ENCODE measurements around the gene AHI1. TPM values are rescaled to one million over a fixed set of nuclear protein-coding genes. Genes with fewer than 3 reads are reported as not detected.

AHI1 gene
- total and polyA plus RNA-seq, 4 donors, result 5.2 to 51.7 (median 23.8) TPM

DNA sequence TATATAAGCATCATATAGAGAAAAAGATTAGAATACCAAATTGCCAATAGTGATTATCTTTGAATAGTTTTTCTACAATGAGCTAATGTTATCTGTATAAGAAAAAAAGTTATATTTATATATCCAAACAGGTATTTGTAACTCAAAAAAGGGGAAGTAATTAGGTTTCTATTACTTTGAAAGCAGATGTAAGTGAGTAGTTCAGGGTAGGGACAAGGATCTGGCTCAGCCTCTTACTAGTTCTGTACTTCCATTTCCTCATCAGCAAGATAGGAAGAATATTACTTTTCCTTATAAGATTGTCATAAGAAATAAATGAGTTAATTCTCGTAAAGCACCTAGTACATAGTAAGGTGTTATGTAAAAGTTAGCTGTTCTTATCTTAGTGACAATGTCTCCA, 32.2 kb downstream of the AHI1 start:
- Histone ChIP-seq H3K27ac (ENCODE audit: low read depth in 1 of 2, low read length in 1 of 2) (no peak overlapping the region), H3K4me1 (ENCODE audit: control insufficient read depth in 5 of 5, insufficient read depth in 5 of 5, low read length in 5 of 5) (no peaks in the 10 kb centered on the region), H3K27me3 (ENCODE audit: control insufficient read depth in 3 of 3, insufficient read depth in 3 of 3, low read length in 2 of 3) (no peaks in the 10 kb centered on the region), H3K9ac (ENCODE audit: insufficient read depth in 1 of 2, low read length in 2 of 2) (no peak overlapping the region), H3K9me3 (ENCODE audit: control insufficient read depth in 4 of 4, insufficient read depth in 3 of 4, low read length in 3 of 4) (no peaks in the 10 kb centered on the region), H3K4me3 (no peak overlapping the region), H3K36me3 (ENCODE audit: control insufficient read depth in 4 of 4, insufficient read depth in 4 of 4, low read length in 4 of 4) (peaks cover 0 to 13% (median 6%) of the 10 kb centered on the region in 4 donors)
- WGBS, 2 donors, result 94 to 98% methylated on average over 1 of the region's 1 CpG
- ATAC-seq (ENCODE audit: insufficient read depth, low FRiP score), result no peak
- TF ChIP-seq, protein P1, sequence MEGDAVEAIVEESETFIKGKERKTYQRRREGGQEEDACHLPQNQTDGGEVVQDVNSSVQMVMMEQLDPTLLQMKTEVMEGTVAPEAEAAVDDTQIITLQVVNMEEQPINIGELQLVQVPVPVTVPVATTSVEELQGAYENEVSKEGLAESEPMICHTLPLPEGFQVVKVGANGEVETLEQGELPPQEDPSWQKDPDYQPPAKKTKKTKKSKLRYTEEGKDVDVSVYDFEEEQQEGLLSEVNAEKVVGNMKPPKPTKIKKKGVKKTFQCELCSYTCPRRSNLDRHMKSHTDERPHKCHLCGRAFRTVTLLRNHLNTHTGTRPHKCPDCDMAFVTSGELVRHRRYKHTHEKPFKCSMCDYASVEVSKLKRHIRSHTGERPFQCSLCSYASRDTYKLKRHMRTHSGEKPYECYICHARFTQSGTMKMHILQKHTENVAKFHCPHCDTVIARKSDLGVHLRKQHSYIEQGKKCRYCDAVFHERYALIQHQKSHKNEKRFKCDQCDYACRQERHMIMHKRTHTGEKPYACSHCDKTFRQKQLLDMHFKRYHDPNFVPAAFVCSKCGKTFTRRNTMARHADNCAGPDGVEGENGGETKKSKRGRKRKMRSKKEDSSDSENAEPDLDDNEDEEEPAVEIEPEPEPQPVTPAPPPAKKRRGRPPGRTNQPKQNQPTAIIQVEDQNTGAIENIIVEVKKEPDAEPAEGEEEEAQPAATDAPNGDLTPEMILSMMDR (IDR thresholded peaks at IDR 0.05; ENCODE audit: control extremely low read depth, extremely low read depth), result no peak
- DNase-seq, result no peak

DNA sequence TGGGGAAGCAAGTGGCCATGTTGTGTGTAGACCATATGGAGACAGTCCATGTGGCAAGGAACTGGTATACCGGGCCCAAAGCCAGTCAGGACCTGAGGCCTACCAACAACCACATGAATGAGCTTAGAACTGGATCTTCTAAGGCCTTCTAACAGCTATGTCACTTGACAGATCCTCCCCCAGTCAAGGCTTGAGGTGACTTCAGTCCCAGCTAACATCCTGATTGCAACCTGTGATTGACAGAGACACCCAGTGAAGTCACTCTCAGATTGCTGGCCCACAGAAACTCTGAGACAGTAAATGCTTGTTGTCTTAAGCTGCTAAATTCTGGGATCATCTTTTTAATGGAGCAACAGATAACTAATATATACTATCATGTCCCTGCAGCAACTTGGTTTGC, 32.9 kb downstream of the AHI1 start:
- ATAC-seq (ENCODE audit: insufficient read depth, low FRiP score), result no peak
- DNase-seq, result no peak
- no peak overlapping the region for H3K27ac ChIP-seq (ENCODE audit: low read depth in 1 of 2, low read length in 1 of 2)
- TF ChIP-seq, protein P1 (IDR thresholded peaks at IDR 0.05; ENCODE audit: control extremely low read depth, extremely low read depth), result no peak
- H3K9ac ChIP-seq (ENCODE audit: insufficient read depth in 1 of 2, low read length in 2 of 2), result no peak overlapping the region
- H3K36me3 ChIP-seq (ENCODE audit: control insufficient read depth in 4 of 4, insufficient read depth in 4 of 4, low read length in 4 of 4), result peaks cover 0 to 13% (median 7%) of the 10 kb centered on the region in 4 donors
- H3K4me3 ChIP-seq, result no peak overlapping the region
- no peaks in the 10 kb centered on the region for H3K4me1 ChIP-seq (ENCODE audit: control insufficient read depth in 5 of 5, insufficient read depth in 5 of 5, low read length in 5 of 5)
- no peaks in the 10 kb centered on the region for H3K9me3 ChIP-seq (ENCODE audit: control insufficient read depth in 4 of 4, insufficient read depth in 3 of 4, low read length in 3 of 4)
- no peaks in the 10 kb centered on the region for H3K27me3 ChIP-seq (ENCODE audit: control insufficient read depth in 3 of 3, insufficient read depth in 3 of 3, low read length in 2 of 3)
- WGBS, 2 donors, result 96 to 98% methylated on average over 1 of the region's 1 CpG

DNA sequence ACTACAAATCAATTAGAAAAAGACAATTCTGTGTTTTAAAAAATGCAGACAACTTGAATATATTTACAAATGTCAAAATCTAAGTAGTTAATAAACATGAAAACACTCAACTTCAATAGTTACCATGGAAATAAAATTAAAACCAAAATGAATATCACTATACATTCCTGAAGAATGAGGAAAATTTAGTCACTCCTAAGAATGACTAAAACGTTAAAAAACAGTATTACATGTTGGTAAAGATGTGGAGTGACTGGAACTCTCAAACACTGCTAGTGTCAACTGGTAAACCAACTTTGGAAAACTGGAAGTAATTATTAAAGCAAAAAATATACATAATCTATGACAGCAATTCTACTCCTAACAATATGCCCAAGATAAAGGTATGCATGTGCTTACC, 36.3 kb downstream of the AHI1 start:
- peaks cover 0 to 13% (median 7%) of the 10 kb centered on the region in 4 donors for H3K36me3 ChIP-seq (ENCODE audit: control insufficient read depth in 4 of 4, insufficient read depth in 4 of 4, low read length in 4 of 4)
- TF ChIP-seq, protein P1 (IDR thresholded peaks at IDR 0.05; ENCODE audit: control extremely low read depth, extremely low read depth), result no peak
- ATAC-seq (ENCODE audit: insufficient read depth, low FRiP score), result no peak
- no peak overlapping the region for H3K27ac ChIP-seq (ENCODE audit: low read depth in 1 of 2, low read length in 1 of 2)
- 72 to 92% methylated on average over 1 of the region's 1 CpG for WGBS, 2 donors
- DNase-seq, result no peak
- H3K4me1 ChIP-seq (ENCODE audit: control insufficient read depth in 5 of 5, insufficient read depth in 5 of 5, low read length in 5 of 5), result peaks cover 0 to 5% (median 0%) of the 10 kb centered on the region in 5 donors
- H3K4me3 ChIP-seq, result no peak overlapping the region
- H3K27me3 ChIP-seq (ENCODE audit: control insufficient read depth in 3 of 3, insufficient read depth in 3 of 3, low read length in 2 of 3), result no peaks in the 10 kb centered on the region
- H3K9me3 ChIP-seq (ENCODE audit: control insufficient read depth in 4 of 4, insufficient read depth in 3 of 4, low read length in 3 of 4), result no peaks in the 10 kb centered on the region
- no peak overlapping the region for H3K9ac ChIP-seq (ENCODE audit: insufficient read depth in 1 of 2, low read length in 2 of 2)

DNA sequence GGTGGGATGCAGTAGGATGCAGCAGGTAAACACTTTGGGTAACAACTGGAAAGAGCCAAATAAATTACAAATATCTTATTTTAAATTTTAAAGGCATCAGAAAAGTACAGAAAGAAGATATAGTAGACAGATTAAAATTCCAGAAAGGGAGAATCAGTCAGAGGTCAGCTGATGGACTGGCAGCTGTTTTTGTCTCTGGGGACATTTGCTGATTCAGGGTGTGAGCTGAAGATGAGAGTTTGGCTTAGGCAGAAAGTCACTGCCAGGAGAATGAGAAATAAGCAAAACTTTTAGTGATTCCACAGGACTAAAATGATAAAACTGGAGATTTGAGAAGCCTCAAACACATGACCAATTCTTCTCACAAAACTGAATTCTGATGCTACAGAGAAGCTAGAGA, 39.5 kb downstream of the AHI1 start:
- no peaks in the 10 kb centered on the region for H3K27me3 ChIP-seq (ENCODE audit: control insufficient read depth in 3 of 3, insufficient read depth in 3 of 3, low read length in 2 of 3)
- ATAC-seq (ENCODE audit: insufficient read depth, low FRiP score), result no peak
- TF ChIP-seq, protein P1 (IDR thresholded peaks at IDR 0.05; ENCODE audit: control extremely low read depth, extremely low read depth), result no peak
- no peak overlapping the region for H3K4me3 ChIP-seq
- peaks cover 0 to 4% (median 2%) of the 10 kb centered on the region in 4 donors for H3K36me3 ChIP-seq (ENCODE audit: control insufficient read depth in 4 of 4, insufficient read depth in 4 of 4, low read length in 4 of 4)
- H3K27ac ChIP-seq (ENCODE audit: low read depth in 1 of 2, low read length in 1 of 2), result no peak overlapping the region
- peaks cover 0 to 5% (median 0%) of the 10 kb centered on the region in 5 donors for H3K4me1 ChIP-seq (ENCODE audit: control insufficient read depth in 5 of 5, insufficient read depth in 5 of 5, low read length in 5 of 5)
- H3K9me3 ChIP-seq (ENCODE audit: control insufficient read depth in 4 of 4, insufficient read depth in 3 of 4, low read length in 3 of 4), result no peaks in the 10 kb centered on the region
- no peak overlapping the region for H3K9ac ChIP-seq (ENCODE audit: insufficient read depth in 1 of 2, low read length in 2 of 2)
- no peak for DNase-seq
